Activated naive CD8-positive, alpha-beta T cell treated with anti-CD3 and anti-CD28 coated beads, Interleukin-2, amount 50 U/mL, for 24 hours (primary cell): ENCODE data around the gene OXT.

Experiments
- ATAC-seq: fragments of 150-1000 bp; cut with Tn5 transposase; one replicate; pipeline ENCODE4 v1.10.0; 2021
- DNase-seq: peaks from one replicate; pipeline ENCODE4 v3.0.0; 2021
- H3K27ac Mint-ChIP-seq: one replicate; pipeline ENCODE4 v1.8.0; 2021; ENCODE audit warnings: mild to moderate bottlenecking, mixed read lengths
- H3K27me3 Mint-ChIP-seq: one replicate; pipeline ENCODE4 v1.8.0; 2021; ENCODE audit warnings: mixed read lengths
- H3K36me3 Mint-ChIP-seq: one replicate; pipeline ENCODE4 v1.8.0; 2021; ENCODE audit warnings: low read depth, mixed read lengths
- H3K4me1 Mint-ChIP-seq: one replicate; pipeline ENCODE4 v1.8.0; 2021; ENCODE audit warnings: mixed read lengths
- H3K4me3 Mint-ChIP-seq: one replicate; pipeline ENCODE4 v1.8.0; 2021; ENCODE audit warnings: mild to moderate bottlenecking, moderate library complexity, mixed read lengths
- H3K9me3 Mint-ChIP-seq: one replicate; pipeline ENCODE4 v1.8.0; 2021; ENCODE audit warnings: mixed read lengths

OXT gene

DNA sequence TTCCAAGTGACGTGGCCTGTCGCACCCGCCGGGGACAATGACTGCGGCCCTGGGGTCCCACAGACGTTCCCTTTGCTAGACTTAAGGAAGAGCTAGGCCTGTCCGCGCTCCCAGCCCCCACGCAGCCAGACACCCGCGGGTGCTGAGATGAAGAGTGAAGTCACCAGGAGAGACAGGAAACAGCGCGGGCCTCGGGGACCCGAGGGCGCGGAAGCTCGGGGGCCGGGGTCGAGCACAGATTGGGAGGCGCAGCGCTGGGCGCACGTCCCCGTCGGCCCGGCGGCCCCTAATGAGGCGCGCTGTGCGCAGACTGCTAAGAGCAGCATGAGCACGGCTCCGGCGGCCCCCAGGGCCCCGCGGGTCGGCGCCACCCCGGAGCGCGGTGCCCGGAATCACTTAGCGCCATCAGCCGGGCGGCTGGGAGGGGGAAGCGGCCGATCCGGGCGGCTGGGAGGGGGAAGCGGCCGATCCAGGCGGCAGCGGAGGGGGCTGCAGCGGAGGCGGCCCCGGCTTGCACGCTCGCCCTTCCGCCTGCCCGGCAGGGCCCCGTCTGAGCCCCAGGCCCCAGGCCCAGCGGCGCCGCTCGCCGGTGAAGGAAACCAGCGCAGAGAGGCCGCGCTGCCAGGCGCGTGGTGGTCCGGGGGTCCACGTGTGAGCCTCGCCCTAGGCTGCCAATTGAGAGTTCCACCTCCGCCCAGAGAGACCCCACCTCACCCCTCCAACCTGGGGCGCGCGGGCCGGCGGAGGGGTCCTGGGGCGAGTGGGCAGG, 21.4 kb downstream of the OXT start:
- peak overlapping the region; percentile 87 for H3K27ac Mint-ChIP-seq
- no peaks in the 10 kb centered on the region for H3K9me3 Mint-ChIP-seq
- peaks cover 13% of the 10 kb centered on the region for H3K27me3 Mint-ChIP-seq
- peak; percentile 51 for DNase-seq
- peak overlapping the region; percentile 78 for H3K4me3 Mint-ChIP-seq
- ATAC-seq: peak; percentile 51
- peaks cover 28% of the 10 kb centered on the region for H3K4me1 Mint-ChIP-seq
- H3K36me3 Mint-ChIP-seq: no peaks in the 10 kb centered on the region

GRCh38 chr20:3093861-3094361, 22.5 kb downstream of the OXT start:
- Mint-ChIP-seq H3K4me1 (peaks cover 28% of the 10 kb centered on the region), H3K27ac (peak overlapping the region; percentile 75), H3K27me3 (peaks cover 15% of the 10 kb centered on the region), H3K9me3 (no peaks in the 10 kb centered on the region), H3K36me3 (no peaks in the 10 kb centered on the region), H3K4me3 (peak overlapping the region; percentile 52)
- no peak for DNase-seq
- no peak for ATAC-seq

DNA sequence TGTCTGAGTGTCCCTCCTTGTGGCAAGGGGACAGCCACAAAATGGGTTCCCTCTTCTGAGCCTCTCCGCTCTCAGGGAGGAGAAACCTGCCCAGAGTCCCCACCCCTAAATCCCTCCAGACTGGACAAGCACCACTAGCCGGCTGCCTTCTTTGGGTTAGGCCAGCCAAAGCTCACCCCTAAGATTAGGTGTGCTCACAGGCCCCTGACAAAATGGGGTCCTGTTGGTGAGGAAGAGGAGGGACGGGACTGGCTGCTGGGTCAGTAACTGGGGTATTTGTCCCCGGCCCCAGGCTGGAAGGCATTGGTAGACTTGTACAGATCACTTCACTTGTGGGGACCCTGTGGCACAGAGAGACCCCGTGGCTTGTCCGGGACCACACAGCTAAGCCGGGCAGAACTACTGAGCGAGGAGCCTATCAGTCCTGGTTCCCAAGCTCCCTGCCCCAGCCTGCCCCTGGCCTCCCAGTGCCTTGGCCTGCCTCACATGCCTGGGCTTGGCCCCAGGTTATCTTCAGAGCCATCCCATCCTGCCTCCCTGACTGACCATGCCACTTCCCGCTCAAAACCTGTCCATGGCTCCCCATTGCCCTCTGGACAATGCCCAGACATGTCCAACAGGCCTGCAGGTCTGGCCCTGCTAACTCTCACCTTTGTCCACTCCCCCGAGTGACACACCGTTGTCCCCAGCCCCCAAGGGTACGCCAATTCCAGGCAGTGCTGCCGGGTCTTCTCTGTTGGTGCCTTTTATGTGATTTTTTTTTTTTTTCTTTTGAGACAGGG, 23.6 kb downstream of the OXT start:
- Mint-ChIP-seq H3K36me3 (no peaks in the 10 kb centered on the region), H3K27me3 (peaks cover 12% of the 10 kb centered on the region), H3K27ac (no peak overlapping the region), H3K4me3 (no peak overlapping the region), H3K9me3 (no peaks in the 10 kb centered on the region), H3K4me1 (peaks cover 28% of the 10 kb centered on the region)
- DNase-seq (no peak), ATAC-seq (no peak)

DNA sequence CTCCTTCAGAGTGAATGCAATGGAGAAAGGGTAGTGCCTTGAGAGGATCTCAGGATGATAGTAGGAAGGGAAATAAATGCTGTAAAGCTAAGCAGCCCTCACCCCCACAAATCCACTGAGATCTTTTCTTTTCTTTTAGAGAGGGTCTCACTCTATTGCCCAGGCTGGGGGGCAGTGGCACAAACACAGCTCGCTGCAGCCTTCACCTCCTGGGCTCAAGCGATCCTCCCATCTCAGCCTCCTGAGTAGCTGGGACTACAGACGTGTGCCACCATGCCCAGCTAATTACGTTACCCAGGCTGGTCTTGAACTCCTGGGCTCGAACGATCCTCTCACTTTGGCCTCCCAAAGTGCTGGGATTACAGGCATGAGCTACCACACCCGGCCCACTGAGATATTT, 29.1 kb downstream of the OXT start:
- Mint-ChIP-seq H3K27me3 (peaks cover 3% of the 10 kb centered on the region), H3K4me3 (no peak overlapping the region), H3K27ac (no peak overlapping the region), H3K9me3 (no peaks in the 10 kb centered on the region), H3K36me3 (no peaks in the 10 kb centered on the region), H3K4me1 (peaks cover 21% of the 10 kb centered on the region)
- ATAC-seq (no peak), DNase-seq (no peak)

- no peak overlapping the region for H3K27ac Mint-ChIP-seq
- H3K9me3 Mint-ChIP-seq: no peaks in the 10 kb centered on the region
- no peak overlapping the region for H3K4me3 Mint-ChIP-seq
- H3K36me3 Mint-ChIP-seq: no peaks in the 10 kb centered on the region
- peaks cover 3% of the 10 kb centered on the region for H3K27me3 Mint-ChIP-seq
- ATAC-seq: no peak
- no peak for DNase-seq
- peaks cover 21% of the 10 kb centered on the region for H3K4me1 Mint-ChIP-seq
Measured at GRCh38 chr20:3101251-3101650, 29.8 kb downstream of the OXT start.

DNA sequence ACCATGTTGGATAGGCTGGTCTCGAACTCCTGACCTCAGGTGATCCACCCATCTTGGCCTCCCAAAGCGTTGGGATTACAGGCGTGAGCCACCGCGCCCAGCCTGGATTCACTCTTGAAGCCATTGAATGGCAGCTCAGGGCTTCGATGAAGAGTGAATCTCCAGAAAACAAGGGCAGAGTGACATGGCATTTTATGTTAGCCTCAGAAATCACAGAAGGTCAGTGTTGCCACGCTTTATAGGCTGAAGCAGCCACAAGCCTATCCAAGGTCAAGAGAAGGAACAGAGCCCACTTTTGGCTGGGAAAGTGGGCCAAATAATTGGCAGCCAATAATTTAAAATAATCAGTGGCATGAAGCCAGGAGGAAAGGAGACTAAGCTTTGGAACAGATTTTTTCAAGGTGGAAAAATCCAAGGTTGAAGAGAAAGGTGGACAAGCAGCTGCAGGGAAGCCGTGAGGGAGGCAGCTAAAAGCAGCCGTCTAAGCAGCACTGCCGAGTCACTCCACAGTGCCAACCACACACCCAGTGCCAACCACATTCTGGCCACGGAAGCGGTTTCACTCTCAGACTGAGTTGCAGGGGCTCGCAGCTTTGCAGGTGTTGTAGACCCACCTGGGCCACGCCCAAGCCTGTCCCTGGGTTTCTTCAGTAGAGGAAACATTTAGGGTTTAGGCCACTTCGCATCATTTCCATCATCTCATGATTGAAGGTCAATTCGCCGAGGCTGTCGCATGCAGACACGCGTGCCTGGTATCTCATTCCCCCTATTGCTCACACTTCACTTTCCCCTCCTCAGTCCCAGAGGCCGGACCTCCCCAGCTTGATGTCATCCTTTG, 30.5 kb downstream of the OXT start:
- DNase-seq: peak; percentile 80
- no peaks in the 10 kb centered on the region for H3K9me3 Mint-ChIP-seq
- H3K27ac Mint-ChIP-seq: no peak overlapping the region
- peaks cover 3% of the 10 kb centered on the region for H3K27me3 Mint-ChIP-seq
- peak overlapping the region; percentile 8 for H3K4me3 Mint-ChIP-seq
- peak; percentile 90 for ATAC-seq
- peaks cover 21% of the 10 kb centered on the region for H3K4me1 Mint-ChIP-seq
- no peaks in the 10 kb centered on the region for H3K36me3 Mint-ChIP-seq

DNA sequence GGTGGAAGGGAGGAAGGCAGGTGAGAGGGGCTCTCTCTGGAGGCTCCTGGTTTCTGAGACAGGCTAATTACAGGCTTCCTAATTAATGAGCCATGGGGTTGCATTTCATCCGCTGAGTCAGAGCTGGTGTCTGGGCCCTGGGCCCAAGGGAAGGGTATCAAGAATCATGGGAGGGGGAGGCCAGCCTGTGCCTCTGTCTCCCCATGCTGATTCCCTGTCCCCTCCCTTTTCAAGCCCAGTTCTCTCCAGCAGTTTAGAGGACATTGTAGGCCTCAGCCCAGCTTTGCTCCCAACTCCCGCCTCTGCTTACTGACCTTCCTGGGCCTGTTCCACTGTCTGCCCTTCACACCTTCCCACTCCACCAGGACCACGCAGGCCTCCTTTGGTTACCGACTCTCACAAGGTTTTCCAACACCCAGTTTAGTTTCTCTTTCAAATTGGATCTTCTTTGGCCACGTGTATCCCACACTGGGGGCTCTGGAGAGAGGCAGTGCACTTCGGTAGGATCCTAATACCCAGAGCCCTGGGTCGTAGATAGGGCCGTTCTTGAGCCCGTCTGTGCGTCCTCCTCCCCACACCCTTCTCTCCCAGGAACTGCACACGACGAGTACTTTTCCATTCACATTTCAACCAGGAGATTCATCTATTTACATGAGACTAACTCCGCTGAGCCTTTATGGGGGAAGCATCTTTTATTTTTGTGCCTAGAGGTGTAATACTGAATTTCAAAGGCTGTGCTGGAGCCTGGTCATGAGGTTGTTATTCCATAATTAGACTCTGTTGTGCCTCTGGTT, 31.4 kb downstream of the OXT start:
- DNase-seq: no peak
- H3K27me3 Mint-ChIP-seq: peaks cover 3% of the 10 kb centered on the region
- no peak overlapping the region for H3K27ac Mint-ChIP-seq
- H3K4me1 Mint-ChIP-seq: peaks cover 21% of the 10 kb centered on the region
- no peaks in the 10 kb centered on the region for H3K9me3 Mint-ChIP-seq
- H3K4me3 Mint-ChIP-seq: peak overlapping the region; percentile 8
- peak; percentile 22 for ATAC-seq
- H3K36me3 Mint-ChIP-seq: peaks cover 2% of the 10 kb centered on the region

DNA sequence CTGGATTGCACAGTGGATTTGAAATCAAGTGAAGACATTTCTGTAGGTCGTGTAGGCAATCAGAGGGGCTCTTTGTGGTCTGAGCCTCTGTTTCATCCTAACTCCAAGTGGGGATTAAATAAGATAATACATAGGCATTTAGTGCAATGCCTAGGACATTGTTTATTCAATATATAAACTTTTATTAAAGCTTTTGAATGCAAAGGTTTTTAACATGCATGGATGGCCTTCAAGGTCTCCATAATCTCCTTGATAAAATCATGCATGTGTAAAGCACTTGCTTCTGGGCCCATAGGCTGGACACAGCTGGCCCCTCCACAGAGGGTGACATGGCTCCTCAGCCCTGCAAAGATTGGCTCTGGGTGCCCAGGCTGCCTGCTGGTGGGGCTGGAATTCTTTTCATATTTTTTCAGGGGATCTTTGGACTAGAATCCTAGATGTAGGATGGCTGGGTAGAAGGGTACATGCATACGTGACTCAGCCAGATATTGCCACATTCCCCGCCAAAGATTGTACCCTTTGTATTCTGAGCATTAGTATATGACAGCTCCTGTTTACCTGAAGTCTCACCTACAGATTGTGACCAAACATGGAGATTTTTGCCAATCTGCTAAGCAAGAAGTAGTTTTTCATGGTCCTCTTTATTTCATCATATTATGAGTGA, 32.1 kb downstream of the OXT start:
- DNase-seq (no peak), ATAC-seq (no peak)
- H3K36me3 Mint-ChIP-seq: peaks cover 5% of the 10 kb centered on the region
- H3K27me3 Mint-ChIP-seq: peaks cover 2% of the 10 kb centered on the region
- no peak overlapping the region for H3K27ac Mint-ChIP-seq
- peaks cover 21% of the 10 kb centered on the region for H3K4me1 Mint-ChIP-seq
- no peak overlapping the region for H3K4me3 Mint-ChIP-seq
- H3K9me3 Mint-ChIP-seq: no peaks in the 10 kb centered on the region

DNA sequence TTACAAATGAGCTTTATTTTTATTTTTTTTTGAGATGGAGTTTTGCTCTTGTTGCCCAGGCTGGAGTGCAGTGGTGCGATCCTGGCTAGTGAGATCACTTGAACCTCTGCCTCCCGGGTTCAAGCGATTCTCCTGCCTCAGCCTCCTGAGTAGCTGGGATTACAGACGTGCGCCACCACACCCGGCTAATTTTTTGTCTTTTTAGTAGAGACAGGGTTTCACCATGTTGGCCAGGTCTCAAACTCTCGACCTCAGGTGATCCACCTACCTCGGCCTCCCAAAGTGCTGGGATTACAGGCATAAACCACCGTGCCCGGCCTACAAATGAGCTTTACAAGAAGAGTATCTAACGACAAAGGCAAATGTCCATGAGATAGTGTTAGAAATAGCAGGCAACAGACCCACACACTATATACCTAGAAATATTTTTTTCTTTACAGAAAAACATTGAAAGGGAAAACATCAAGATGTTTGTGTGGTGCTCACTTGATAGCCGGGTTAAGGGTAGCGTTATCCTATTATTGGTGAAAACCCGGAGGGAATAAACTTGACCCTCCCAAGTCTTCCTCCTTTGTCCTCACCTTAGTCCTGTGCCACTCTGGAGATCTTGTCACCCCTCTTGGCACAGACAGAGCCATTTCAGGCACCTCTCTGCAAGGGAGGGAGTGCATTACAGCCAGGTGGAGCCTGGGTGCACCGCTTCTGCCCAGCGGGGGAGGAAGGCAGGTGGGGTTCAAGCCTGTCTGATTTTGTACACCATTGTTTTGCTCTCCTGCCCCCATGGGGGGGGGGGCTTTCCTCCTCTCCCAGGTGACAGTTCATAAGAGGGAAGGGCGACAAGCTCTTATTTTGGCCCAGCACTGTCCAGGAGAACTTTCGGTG, 34.1 kb downstream of the OXT start:
- no peak for DNase-seq
- Mint-ChIP-seq H3K4me3 (no peak overlapping the region), H3K27ac (no peak overlapping the region), H3K9me3 (no peaks in the 10 kb centered on the region), H3K27me3 (peaks cover 2% of the 10 kb centered on the region), H3K36me3 (peaks cover 6% of the 10 kb centered on the region), H3K4me1 (peaks cover 21% of the 10 kb centered on the region)
- no peak for ATAC-seq

DNA sequence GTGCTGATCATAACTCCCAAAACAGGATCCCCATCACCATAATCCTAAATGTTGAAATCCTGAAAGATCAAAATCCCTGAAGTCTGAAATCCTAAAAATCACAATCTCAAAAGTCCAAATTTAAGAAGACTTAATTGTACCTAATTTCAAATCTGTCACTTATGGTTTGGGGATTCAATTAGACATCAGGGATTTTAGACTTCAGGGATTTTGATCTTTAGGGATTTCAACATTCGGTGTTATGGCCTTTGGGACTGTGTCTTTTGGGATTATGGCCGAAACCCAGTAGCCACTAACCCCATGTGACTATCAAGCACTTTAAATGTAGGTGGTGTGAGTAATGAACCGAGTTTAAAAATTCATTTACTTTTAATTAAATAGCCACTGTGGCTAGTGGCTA, 34.8 kb downstream of the OXT start:
- Mint-ChIP-seq H3K36me3 (peaks cover 6% of the 10 kb centered on the region), H3K4me3 (no peak overlapping the region), H3K27me3 (no peaks in the 10 kb centered on the region), H3K9me3 (no peaks in the 10 kb centered on the region), H3K4me1 (peaks cover 21% of the 10 kb centered on the region), H3K27ac (no peak overlapping the region)
- no peak for ATAC-seq
- DNase-seq: no peak

DNA sequence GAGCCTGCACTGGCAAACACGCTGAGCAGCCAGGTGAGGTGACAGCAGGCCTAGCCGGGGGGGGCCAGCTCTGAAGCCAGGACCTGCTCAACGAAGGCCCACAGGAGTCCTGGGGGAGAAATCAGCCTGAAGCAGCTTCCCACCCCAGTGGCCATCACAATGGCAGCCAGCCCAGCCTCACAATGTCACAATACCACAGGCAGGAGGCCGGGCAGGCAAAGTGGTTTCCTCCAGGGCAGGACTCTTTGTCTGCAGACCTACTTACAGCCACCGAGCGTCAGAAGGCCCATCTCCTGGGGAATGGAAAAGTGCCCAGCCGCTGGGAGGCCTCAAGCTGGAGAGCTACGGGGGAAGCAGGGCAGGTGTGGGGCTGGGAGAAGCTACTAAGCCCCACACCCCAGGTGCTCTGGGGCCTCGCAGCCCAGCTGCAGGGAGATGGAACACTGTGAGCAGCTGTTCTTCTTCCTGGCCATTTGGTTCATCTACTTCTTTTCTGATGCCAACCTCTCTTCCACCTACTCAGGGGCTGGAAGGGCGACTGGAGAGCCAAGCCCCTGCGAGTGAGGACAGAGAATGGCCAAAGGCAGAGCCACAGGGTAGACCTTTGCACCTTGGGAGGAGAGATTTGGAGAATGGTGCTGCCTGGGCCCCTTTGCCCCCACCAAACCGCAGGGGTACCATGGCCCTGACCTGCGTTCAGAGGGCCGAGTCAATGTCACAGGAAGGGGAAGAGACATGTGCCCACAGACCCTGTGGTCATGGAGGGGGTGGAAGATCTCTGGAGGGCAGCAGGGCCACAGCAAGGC, 35.4 kb downstream of the OXT start:
- Mint-ChIP-seq H3K4me1 (peaks cover 14% of the 10 kb centered on the region), H3K27me3 (no peaks in the 10 kb centered on the region), H3K4me3 (no peak overlapping the region), H3K27ac (no peak overlapping the region), H3K9me3 (no peaks in the 10 kb centered on the region), H3K36me3 (peaks cover 6% of the 10 kb centered on the region)
- ATAC-seq (no peak), DNase-seq (no peak)

DNA sequence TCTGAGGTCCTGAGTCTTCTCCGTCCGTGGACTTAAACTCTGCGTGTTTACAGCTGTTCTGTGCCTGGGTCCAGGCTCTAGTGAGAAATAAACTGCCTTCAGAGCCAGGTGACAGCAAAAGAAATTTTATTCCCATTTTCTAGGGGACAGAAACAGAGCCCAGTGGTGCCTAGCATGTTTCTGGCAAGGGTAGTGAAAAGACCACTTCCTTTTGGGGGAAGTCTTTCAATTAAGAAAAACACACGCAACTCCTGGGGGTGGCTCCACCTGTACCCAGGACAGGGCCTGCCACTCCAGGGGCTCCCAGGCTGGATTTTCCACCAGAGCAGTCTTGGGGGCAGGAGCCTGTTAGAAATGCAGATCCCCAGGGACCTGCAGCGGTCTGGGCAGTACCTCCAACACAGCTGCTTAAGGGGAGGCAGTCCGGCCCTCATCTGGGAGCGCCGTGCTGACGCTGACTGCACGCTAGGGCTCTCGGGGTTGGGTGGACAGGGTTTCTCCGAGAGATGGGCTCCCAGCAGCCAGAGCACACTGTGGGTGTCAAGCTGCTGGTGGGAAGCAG, 36.1 kb downstream of the OXT start:
- H3K27me3 Mint-ChIP-seq: no peaks in the 10 kb centered on the region
- peaks cover 7% of the 10 kb centered on the region for H3K4me1 Mint-ChIP-seq
- H3K4me3 Mint-ChIP-seq: no peak overlapping the region
- DNase-seq (no peak), ATAC-seq (no peak)
- peaks cover 6% of the 10 kb centered on the region for H3K36me3 Mint-ChIP-seq
- H3K9me3 Mint-ChIP-seq: no peaks in the 10 kb centered on the region
- no peak overlapping the region for H3K27ac Mint-ChIP-seq
